OCI-LY7 (cell line): ENCODE results near the gene ABCA7. TPM values are rescaled to one million over a fixed set of nuclear protein-coding genes. Genes with fewer than 3 reads are reported as not detected.

Source experiments
- BruUV-seq: library from RNA; stranded (reverse); fragments of 400-500 nt; replicated peaks from 2 replicates; lab custom pipeline; 2021; lab: Mats Ljungman, UMichigan
- CTCF ChIA-PET: fragments of 300-600 bp; sonication (Branson Sonifier 250); formaldehyde crosslinking; loops from one replicate; lab custom pipeline; 2022; ENCODE audit warnings: antibody characterized with exemption; ENCODE audit not compliant: unreplicated experiment; lab: Charles Lee
- POLR2A ChIA-PET: fragments of 300-600 bp; sonication (Branson Sonifier 250); formaldehyde crosslinking; loops from one replicate; lab custom pipeline; 2022; ENCODE audit warnings: antibody characterized with exemption; lab: Charles Lee
- DNase-seq: peaks from one replicate; pipeline ENCODE4 v3.0.0-alpha.2; 2015; ENCODE audit warnings: low spot score
- H2AFZ ChIP-seq: fragments of 200-600 bp; sonication (generic), shearing (Covaris generic); 2 replicates; pipeline ENCODE4 v1.6.1; 2014; ENCODE audit warnings: mild to moderate bottlenecking, antibody characterized with exemption, low read length, moderate library complexity
- H3K27ac ChIP-seq: fragments of 200-600 bp; sonication (generic); 2 replicates; pipeline ENCODE4 v1.5.1; 2014; ENCODE audit warnings: mixed run types, low read depth, mild to moderate bottlenecking, moderate library complexity, low read length, inconsistent platforms; ENCODE audit not compliant: poor library complexity, severe bottlenecking
- H3K36me3 ChIP-seq: fragments of 200-600 bp; sonication (generic); 2 replicates; pipeline ENCODE4 v1.6.1; 2014; ENCODE audit warnings: mild to moderate bottlenecking, antibody characterized with exemption, low read length, moderate library complexity, mixed read lengths; ENCODE audit not compliant: insufficient read depth
- H3K4me1 ChIP-seq: fragments of 200-600 bp; sonication (generic); 2 replicates; pipeline ENCODE4 v1.5.1; 2014; ENCODE audit warnings: mild to moderate bottlenecking, low read length; ENCODE audit not compliant: insufficient read depth, poor library complexity, severe bottlenecking
- H3K4me2 ChIP-seq: fragments of 200-600 bp; sonication (generic); 2 replicates; pipeline ENCODE4 v1.6.1; 2014; ENCODE audit warnings: mild to moderate bottlenecking, low read length
- H3K4me3 ChIP-seq: fragments of 200-600 bp; sonication (generic); 2 replicates; pipeline ENCODE4 v1.5.1; 2014; ENCODE audit warnings: mild to moderate bottlenecking, low read depth, low read length; ENCODE audit not compliant: poor library complexity, severe bottlenecking
- H3K79me2 ChIP-seq: fragments of 200-600 bp; sonication (generic); 2 replicates; pipeline ENCODE4 v1.6.1; 2016; ENCODE audit warnings: low read depth, mild to moderate bottlenecking, low read length, moderate library complexity, mixed read lengths; ENCODE audit not compliant: insufficient read depth
- H3K9me2 ChIP-seq: fragments of 200-600 bp; sonication (generic); 2 replicates; pipeline ENCODE4 v1.6.1; 2016; ENCODE audit warnings: mild to moderate bottlenecking, low read length, mixed read lengths; ENCODE audit not compliant: insufficient read depth
- H3K9me3 ChIP-seq: fragments of 200-600 bp; sonication (generic); 2 replicates; pipeline ENCODE4 v1.6.1; 2014; ENCODE audit warnings: mild to moderate bottlenecking, mixed run types, low read length, mixed read lengths
- H4K20me1 ChIP-seq: fragments of 200-600 bp; sonication (generic); 2 replicates; pipeline ENCODE4 v1.6.1; 2014; ENCODE audit warnings: mild to moderate bottlenecking, antibody characterized with exemption, low read length, moderate library complexity, mixed read lengths; ENCODE audit not compliant: insufficient read depth
- EZH2phosphoT487 ChIP-seq: fragments of 200-600 bp; sonication (generic); IDR thresholded peaks from 2 replicates; pipeline ENCODE4 v1.6.1; 2018; ENCODE audit warnings: low read depth, borderline replicate concordance, mild to moderate bottlenecking, mixed run types, antibody characterized with exemption, low read length, moderate library complexity, mixed read lengths
- intact Hi-C: fragments of 100-400 bp; cut with micrococcal nuclease; formaldehyde crosslinking; loops from one replicate; pipeline ENCODE4 v1.10.0; 2022; ENCODE audit not compliant: unreplicated experiment
- total RNA-seq, 2 experiments: library from RNA; depleted of rRNA in 1 of 2; stranded (reverse); fragments of >200 nt in 1 of 2; shearing (Covaris generic) in 1 of 2; gene quantifications; 2 replicates each; pipeline ENCODE4 v1.2.3, GENCODE V29; 2014 to 2022
- TF ChIP-seq, protein P1 (sequence below): fragments of 200-600 bp; sonication (generic); conservative IDR thresholded peaks from 2 replicates; pipeline ENCODE4 v1.5.1; 2014; ENCODE audit warnings: mild to moderate bottlenecking, antibody characterized with exemption, low read length, moderate library complexity, mixed read lengths

ABCA7 gene
- total RNA-seq, 2 experiments from 2014 or later = 43.3 to 66.6 TPM

DNA sequence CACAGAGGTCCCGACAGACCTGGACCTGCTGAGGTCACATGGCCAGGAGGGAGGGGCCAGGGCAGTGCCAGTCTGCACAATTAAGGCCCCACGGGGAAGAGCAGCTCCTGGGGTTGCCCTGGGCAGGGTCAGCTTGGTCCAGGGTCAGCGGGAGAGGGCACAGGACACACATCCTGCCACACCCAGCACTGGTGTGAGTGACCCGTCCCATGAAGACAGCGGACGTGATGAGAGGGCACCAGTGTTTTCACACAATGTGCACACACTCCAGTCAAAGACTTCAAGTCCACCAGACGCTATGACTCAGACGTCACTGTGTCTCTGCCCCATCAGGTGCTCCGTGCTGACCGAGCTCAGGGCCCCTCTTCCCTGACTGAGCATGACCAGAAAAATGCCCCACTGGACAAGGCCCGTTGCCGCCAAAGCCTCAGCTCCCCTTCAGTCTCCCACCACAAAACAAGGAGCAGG is 23.2 kb upstream of the ABCA7 start:
- Histone ChIP-seq H3K36me3 (peaks cover 79% of the 10 kb centered on the region), H3K4me1 (peaks cover 37% of the 10 kb centered on the region), H4K20me1 (peaks cover 10% of the 10 kb centered on the region), H3K27ac (no peak overlapping the region), H2AFZ (no peak overlapping the region), H3K9me3 (no peaks in the 10 kb centered on the region), H3K4me3 (no peak overlapping the region), H3K9me2 (no peaks in the 10 kb centered on the region), H3K4me2 (peak overlapping the region; percentile 94; the same call in 1 of the 2 replicates), H3K79me2 (peaks cover 62% of the 10 kb centered on the region)
- intact Hi-C loops = no loop called here
- no TSS peak for BruUV-seq
- no peak for DNase-seq
- ChIA-PET CTCF (no interaction called here), POLR2A (no interaction called here)
- TF ChIP-seq, protein P1, sequence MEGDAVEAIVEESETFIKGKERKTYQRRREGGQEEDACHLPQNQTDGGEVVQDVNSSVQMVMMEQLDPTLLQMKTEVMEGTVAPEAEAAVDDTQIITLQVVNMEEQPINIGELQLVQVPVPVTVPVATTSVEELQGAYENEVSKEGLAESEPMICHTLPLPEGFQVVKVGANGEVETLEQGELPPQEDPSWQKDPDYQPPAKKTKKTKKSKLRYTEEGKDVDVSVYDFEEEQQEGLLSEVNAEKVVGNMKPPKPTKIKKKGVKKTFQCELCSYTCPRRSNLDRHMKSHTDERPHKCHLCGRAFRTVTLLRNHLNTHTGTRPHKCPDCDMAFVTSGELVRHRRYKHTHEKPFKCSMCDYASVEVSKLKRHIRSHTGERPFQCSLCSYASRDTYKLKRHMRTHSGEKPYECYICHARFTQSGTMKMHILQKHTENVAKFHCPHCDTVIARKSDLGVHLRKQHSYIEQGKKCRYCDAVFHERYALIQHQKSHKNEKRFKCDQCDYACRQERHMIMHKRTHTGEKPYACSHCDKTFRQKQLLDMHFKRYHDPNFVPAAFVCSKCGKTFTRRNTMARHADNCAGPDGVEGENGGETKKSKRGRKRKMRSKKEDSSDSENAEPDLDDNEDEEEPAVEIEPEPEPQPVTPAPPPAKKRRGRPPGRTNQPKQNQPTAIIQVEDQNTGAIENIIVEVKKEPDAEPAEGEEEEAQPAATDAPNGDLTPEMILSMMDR = no peak
- TF ChIP-seq EZH2phosphoT487 = no peak

DNA sequence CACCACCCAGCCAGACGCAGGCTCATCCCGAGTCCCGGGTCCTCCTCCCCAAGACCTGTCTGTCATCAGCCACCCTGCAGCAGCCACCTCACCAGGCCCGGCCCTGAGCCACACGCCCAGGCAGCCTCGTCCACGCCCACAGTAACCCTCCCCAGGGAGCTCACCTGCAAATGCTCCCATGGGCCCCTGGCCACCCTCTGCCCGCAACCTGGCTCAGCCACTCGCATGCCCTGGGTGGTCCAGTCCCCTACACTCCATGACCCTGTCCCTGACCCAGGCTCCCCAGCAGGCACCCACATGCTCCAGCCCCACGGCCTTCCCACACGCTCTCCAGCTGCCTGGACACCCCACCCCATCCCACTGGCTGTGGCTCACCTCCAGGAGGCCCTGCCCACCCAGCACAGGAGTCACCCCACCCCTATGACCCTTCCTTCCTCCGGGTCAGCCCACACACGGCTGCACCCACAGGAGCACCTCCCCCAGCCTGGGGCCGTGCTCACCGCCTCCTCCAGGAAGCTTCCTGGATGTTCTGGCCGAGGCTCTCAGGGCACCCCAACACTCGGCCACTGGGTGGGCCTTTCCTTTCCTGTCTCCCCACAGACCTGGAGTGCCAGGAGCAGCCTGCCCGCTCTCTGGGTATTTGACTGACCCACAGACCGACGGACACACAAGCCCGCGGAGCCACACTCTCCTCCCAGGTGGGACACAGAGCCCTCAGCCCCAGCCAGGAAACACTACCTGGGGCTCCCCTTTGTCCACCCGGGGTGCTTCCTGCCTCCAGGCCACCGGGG is 22.6 kb upstream of the ABCA7 start:
- no peak for TF ChIP-seq EZH2phosphoT487
- TF ChIP-seq, protein P1 = no peak

DNA sequence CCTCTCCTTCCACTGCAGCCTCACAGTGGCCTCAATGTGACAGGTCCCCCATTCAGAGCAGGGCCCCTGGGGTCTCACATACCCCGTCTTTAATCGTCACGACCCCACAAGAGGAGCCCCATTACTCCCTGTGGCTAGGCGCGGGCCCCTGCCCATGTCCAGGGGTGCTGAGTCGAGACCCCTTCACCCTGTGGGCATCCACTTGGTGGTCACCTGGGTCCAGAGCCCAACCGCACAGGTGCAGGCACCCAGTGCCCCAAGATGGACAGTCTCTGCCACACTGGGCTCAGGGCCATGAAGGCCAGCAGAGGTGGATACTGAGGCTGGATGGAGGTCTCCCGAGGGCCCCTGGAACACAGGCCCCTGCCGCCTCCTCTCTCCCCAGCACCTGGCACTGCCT is 22.0 kb upstream of the ABCA7 start:
- peaks cover 48% of the 10 kb centered on the region for H3K4me1 ChIP-seq
- ChIA-PET POLR2A (interaction anchor here (0.6 kb wide), 1 partner anchor 15 kb away, joined by 3 read pairs; no protein-coding TSS in a partner anchor), CTCF (no interaction called here)
- peaks cover 10% of the 10 kb centered on the region for H4K20me1 ChIP-seq
- H2AFZ ChIP-seq = no peak overlapping the region
- no peak for TF ChIP-seq EZH2phosphoT487
- TF ChIP-seq, protein P1 = no peak
- DNase-seq = no peak
- H3K79me2 ChIP-seq = peaks cover 62% of the 10 kb centered on the region
- no TSS peak for BruUV-seq
- H3K27ac ChIP-seq = no peak overlapping the region
- H3K4me2 ChIP-seq = peak overlapping the region; percentile 94
- H3K9me3 ChIP-seq = no peaks in the 10 kb centered on the region
- intact Hi-C loops = no loop called here
- no peaks in the 10 kb centered on the region for H3K9me2 ChIP-seq
- H3K36me3 ChIP-seq = peaks cover 66% of the 10 kb centered on the region
- H3K4me3 ChIP-seq = peak overlapping the region; percentile 15

More for the DNA sequence above, 22.6 kb upstream of the ABCA7 start:
- intact Hi-C loops = no loop called here
- POLR2A ChIA-PET = interaction anchor here (0.6 kb wide), 1 partner anchor 14 kb away, joined by 3 read pairs; no protein-coding TSS in a partner anchor
- Histone ChIP-seq H3K4me2 (peak overlapping the region; percentile 94), H3K4me3 (peak overlapping the region; percentile 15), H4K20me1 (peaks cover 10% of the 10 kb centered on the region), H3K27ac (no peak overlapping the region), H3K9me3 (no peaks in the 10 kb centered on the region), H3K36me3 (peaks cover 72% of the 10 kb centered on the region), H3K79me2 (peaks cover 62% of the 10 kb centered on the region), H3K4me1 (peaks cover 42% of the 10 kb centered on the region), H2AFZ (no peak overlapping the region), H3K9me2 (no peaks in the 10 kb centered on the region)
- DNase-seq = no peak
- CTCF ChIA-PET = no interaction called here
- BruUV-seq = no TSS peak
